GM04503 (cell line): ENCODE measurements around the gene TBC1D3K.
"Not testable (repeated sequence)": the region's sequence is repeated elsewhere in the genome, so short reads cannot be mapped to it uniquely, and the experiment has no call there.

Source experiments
- DNase-seq: peaks from one replicate; pipeline ENCODE4 v3.0.0-alpha.2; 2012; ENCODE audit warnings: low read depth

Gene TBC1D3K

DNA sequence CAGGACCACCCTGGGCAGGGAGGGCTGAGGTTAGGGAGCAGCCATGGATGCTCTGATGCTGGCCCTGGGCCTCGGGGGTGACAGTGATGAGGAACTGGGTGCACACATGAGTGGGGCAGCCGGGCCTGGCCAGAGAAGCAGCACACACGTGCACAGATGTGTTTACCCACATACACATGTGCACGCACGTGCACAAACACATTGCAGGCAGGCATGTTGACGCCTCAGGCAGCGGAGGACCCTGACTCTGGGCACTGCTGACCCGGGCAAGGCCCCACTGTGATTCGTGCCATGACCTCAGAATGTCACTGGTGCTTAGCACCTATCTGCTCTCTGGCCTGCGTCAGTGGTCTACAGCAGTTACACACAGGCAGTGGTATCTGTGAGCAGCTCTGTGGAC, at the start of gene TBC1D3K:
TBC1D3K (plus strand) TSS at position 301 of the 400 bp plus-strand sequence. CDS start 1,585 bp downstream, outside the sequence.
- DNase-seq, result not testable (repeated sequence)

DNA sequence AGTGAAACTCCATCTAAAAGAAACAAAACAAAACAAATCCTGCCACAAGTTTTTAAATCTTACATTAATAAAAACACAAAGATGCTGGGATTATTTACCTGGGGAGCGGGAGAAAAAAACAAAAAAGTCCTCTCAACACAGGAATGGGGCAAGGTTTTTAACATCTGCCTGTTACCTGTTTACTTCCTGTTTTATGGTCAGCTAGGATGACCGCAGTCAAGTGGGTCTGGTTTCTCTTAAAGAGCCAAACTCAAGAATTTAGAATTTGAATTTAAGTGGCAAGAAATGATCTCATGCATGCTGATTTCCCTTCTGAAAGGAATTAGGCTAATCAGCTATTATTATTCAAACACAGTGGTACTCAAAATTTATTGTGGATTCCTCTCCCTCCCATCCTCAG, 39.7 kb upstream of the TBC1D3K start:
- no peak for DNase-seq

- no peak for DNase-seq
Observed at GRCh38 chr17:37885136-37885535, 39.1 kb upstream of the TBC1D3K start.

DNA sequence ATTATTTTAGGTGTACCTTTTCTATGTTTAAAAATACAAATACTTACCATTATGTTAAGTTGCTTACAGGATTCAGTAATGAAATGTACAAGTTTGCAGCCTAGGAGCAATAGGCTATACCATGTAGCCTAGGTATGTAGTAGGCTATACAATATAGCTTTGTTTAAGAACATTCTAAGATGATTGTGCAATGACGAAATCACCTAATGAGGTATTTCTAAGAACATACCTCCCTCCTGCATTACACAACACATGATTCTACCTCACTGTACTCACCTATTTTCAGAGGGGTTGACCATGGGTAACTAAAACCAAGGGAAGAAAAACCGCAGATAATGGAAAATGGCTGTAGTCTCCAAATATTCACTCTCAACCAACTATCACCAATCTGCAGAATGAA, 35.3 kb upstream of the TBC1D3K start:
- DNase-seq, result no peak

- DNase-seq, result not testable (repeated sequence)
Observed at GRCh38 chr17:37896961-37897360, 27.3 kb upstream of the TBC1D3K start.
